Loucy (cell line): Measurements from ENCODE around the gene POU2F1.

Experiments
- H2AFZ ChIP-seq: fragments of 200-600 bp; sonication (generic); 2 replicates; pipeline ENCODE4 v1.6.0; 2016; ENCODE audit warnings: antibody characterized with exemption, mild to moderate bottlenecking, low read length, moderate library complexity
- H3F3A ChIP-seq: fragments of 200-600 bp; 2 replicates; pipeline ENCODE4 v1.6.0; 2016; ENCODE audit warnings: antibody characterized with exemption, low read depth, mild to moderate bottlenecking
- H3K27me3 ChIP-seq: fragments of 200-600 bp; sonication (generic); 2 replicates; pipeline ENCODE4 v1.6.1; 2014; ENCODE audit warnings: low read length, mild to moderate bottlenecking; ENCODE audit not compliant: insufficient read depth, poor library complexity, severe bottlenecking
- H3K36me3 ChIP-seq: fragments of 200-600 bp; sonication (generic); 2 replicates; pipeline ENCODE4 v1.6.1; 2016; ENCODE audit warnings: low read length; ENCODE audit not compliant: insufficient read depth
- H3K4me1 ChIP-seq: fragments of 200-600 bp; sonication (generic); 2 replicates; pipeline ENCODE4 v1.5.1; 2014; ENCODE audit warnings: low read length, mild to moderate bottlenecking; ENCODE audit not compliant: insufficient read depth, poor library complexity, severe bottlenecking
- H3K4me2 ChIP-seq: fragments of 200-600 bp; sonication (generic); 2 replicates; pipeline ENCODE4 v1.6.0; 2014; ENCODE audit warnings: antibody characterized with exemption, low read length, low read depth, mild to moderate bottlenecking; ENCODE audit not compliant: poor library complexity, severe bottlenecking
- H3K4me3 ChIP-seq: fragments of 200-600 bp; sonication (generic); 2 replicates; pipeline ENCODE4 v1.5.1; 2014; ENCODE audit warnings: low read length, mild to moderate bottlenecking, mixed read lengths; ENCODE audit not compliant: poor library complexity, severe bottlenecking
- H3K79me2 ChIP-seq: fragments of 200-600 bp; sonication (generic); 2 replicates; pipeline ENCODE4 v1.6.1; 2014; ENCODE audit warnings: low read length; ENCODE audit not compliant: insufficient read depth
- H3K9ac ChIP-seq: fragments of 200-600 bp; sonication (generic); 2 replicates; pipeline ENCODE4 v1.6.0; 2014; ENCODE audit warnings: mild to moderate bottlenecking, low read depth, low read length, moderate library complexity; ENCODE audit not compliant: poor library complexity, severe bottlenecking
- H3K9me2 ChIP-seq: fragments of 200-600 bp; sonication (generic); replicated peaks from 2 replicates; pipeline ENCODE4 v1.6.1; 2016; ENCODE audit warnings: low read depth, low read length, mixed read lengths
- H3K9me3 ChIP-seq: fragments of 200-600 bp; sonication (generic); 2 replicates; pipeline ENCODE4 v1.6.1; 2014; ENCODE audit warnings: mild to moderate bottlenecking, antibody characterized with exemption, low read length, low read depth; ENCODE audit not compliant: insufficient read depth
- H4K20me1 ChIP-seq: fragments of 200-600 bp; sonication (generic); 2 replicates; pipeline ENCODE4 v1.6.0; 2014; ENCODE audit warnings: antibody characterized with exemption, low read length, mild to moderate bottlenecking; ENCODE audit not compliant: insufficient read depth, poor library complexity, severe bottlenecking
- CTCF ChIP-seq: fragments of 200-600 bp; sonication (generic); conservative IDR thresholded peaks from 2 replicates; pipeline ENCODE4 v1.5.1; 2014; ENCODE audit warnings: mild to moderate bottlenecking, antibody characterized with exemption, low read length
- EZH2phosphoT487 ChIP-seq: fragments of 200-600 bp; IDR thresholded peaks from 2 replicates; pipeline ENCODE4 v1.6.1; 2018; ENCODE audit warnings: antibody characterized with exemption, mild to moderate bottlenecking, moderate library complexity, borderline replicate concordance

Gene POU2F1

GRCh38 chr1:167184081-167184480 is 36.6 kb upstream of the POU2F1 start:
- H4K20me1 ChIP-seq: no peaks in the 10 kb centered on the region
- H3K9me3 ChIP-seq: no peaks in the 10 kb centered on the region
- no peaks in the 10 kb centered on the region for H3F3A ChIP-seq
- no peak overlapping the region for H3K4me2 ChIP-seq
- H3K79me2 ChIP-seq: no peaks in the 10 kb centered on the region
- no peak overlapping the region for H3K9ac ChIP-seq
- H3K4me1 ChIP-seq: peaks cover 6% of the 10 kb centered on the region
- H3K9me2 ChIP-seq: no peaks in the 10 kb centered on the region
- no peaks in the 10 kb centered on the region for H3K27me3 ChIP-seq
- H3K4me3 ChIP-seq: no peak overlapping the region
- H2AFZ ChIP-seq: no peak overlapping the region
- TF ChIP-seq EZH2phosphoT487 (no peak), CTCF (no peak)
- H3K36me3 ChIP-seq: no peaks in the 10 kb centered on the region

GRCh38 chr1:167185062-167185461 is 35.6 kb upstream of the POU2F1 start:
- no peaks in the 10 kb centered on the region for H3F3A ChIP-seq
- H3K79me2 ChIP-seq: no peaks in the 10 kb centered on the region
- H4K20me1 ChIP-seq: no peaks in the 10 kb centered on the region
- H3K4me1 ChIP-seq: peaks cover 6% of the 10 kb centered on the region
- no peaks in the 10 kb centered on the region for H3K9me3 ChIP-seq
- no peak overlapping the region for H3K4me2 ChIP-seq
- H3K9me2 ChIP-seq: no peaks in the 10 kb centered on the region
- H2AFZ ChIP-seq: no peak overlapping the region
- H3K27me3 ChIP-seq: no peaks in the 10 kb centered on the region
- no peak overlapping the region for H3K4me3 ChIP-seq
- no peak for TF ChIP-seq EZH2phosphoT487
- no peak for TF ChIP-seq CTCF
- H3K9ac ChIP-seq: no peak overlapping the region
- H3K36me3 ChIP-seq: no peaks in the 10 kb centered on the region

- no peak overlapping the region for H3K4me2 ChIP-seq
- H3K27me3 ChIP-seq: no peaks in the 10 kb centered on the region
- TF ChIP-seq EZH2phosphoT487: no peak
- TF ChIP-seq CTCF: no peak
Measured at GRCh38 chr1:167185974-167186657, 34.6 kb upstream of the POU2F1 start.

More at GRCh38 chr1:167185974-167186657, 34.6 kb upstream of the POU2F1 start:
- Histone ChIP-seq H3K36me3 (no peaks in the 10 kb centered on the region), H3K4me3 (no peak overlapping the region), H3F3A (no peaks in the 10 kb centered on the region), H2AFZ (no peak overlapping the region), H3K9me2 (no peaks in the 10 kb centered on the region), H3K4me1 (peaks cover 6% of the 10 kb centered on the region), H4K20me1 (no peaks in the 10 kb centered on the region), H3K9ac (no peak overlapping the region), H3K79me2 (no peaks in the 10 kb centered on the region), H3K9me3 (no peaks in the 10 kb centered on the region)
